Astrocyte of the cerebellum (primary cell): ENCODE measurements around the gene GLI3.

ENCODE experiments used
- DNase-seq: peaks from one replicate; pipeline ENCODE4 v3.0.0-alpha.2; 2011; ENCODE audit warnings: low read depth
- H3K4me3 ChIP-seq: 2 replicates; pipeline ENCODE4 v1.5.1; 2011; ENCODE audit warnings: mild to moderate bottlenecking, low read depth, low read length, moderate library complexity
- in situ Hi-C: cut with HindIII; loops from 2 replicates; pipeline ENCODE4 v1.10.0; 2017; ENCODE audit warnings: low sequenced_read_pairs
- TF ChIP-seq, protein P1 (sequence below): IDR thresholded peaks from 2 replicates; pipeline ENCODE4 v1.5.1; 2012; ENCODE audit warnings: low read length, low read depth, moderate library complexity, mild to moderate bottlenecking; ENCODE audit errors: missing control alignments

Gene GLI3

DNA sequence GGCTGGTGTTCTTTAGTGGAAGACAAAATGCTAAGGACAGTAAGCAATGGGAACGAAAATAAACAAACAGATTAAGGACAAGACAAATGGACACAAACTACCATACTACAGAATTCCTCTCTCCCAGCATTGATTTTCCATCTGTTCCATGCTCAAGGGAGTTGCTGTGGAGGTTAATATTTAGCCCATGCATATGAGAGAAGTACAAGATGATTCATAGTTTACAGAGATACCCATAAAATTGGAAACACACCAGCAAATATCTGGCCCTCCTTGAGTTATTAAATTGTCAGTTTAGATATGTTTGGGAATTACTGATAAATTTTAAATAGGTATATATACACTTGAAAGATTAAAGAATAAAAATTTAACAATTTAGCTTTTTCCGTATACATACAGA, 69.8 kb downstream of the GLI3 start:
- no peak for DNase-seq
- TF ChIP-seq, protein P1, sequence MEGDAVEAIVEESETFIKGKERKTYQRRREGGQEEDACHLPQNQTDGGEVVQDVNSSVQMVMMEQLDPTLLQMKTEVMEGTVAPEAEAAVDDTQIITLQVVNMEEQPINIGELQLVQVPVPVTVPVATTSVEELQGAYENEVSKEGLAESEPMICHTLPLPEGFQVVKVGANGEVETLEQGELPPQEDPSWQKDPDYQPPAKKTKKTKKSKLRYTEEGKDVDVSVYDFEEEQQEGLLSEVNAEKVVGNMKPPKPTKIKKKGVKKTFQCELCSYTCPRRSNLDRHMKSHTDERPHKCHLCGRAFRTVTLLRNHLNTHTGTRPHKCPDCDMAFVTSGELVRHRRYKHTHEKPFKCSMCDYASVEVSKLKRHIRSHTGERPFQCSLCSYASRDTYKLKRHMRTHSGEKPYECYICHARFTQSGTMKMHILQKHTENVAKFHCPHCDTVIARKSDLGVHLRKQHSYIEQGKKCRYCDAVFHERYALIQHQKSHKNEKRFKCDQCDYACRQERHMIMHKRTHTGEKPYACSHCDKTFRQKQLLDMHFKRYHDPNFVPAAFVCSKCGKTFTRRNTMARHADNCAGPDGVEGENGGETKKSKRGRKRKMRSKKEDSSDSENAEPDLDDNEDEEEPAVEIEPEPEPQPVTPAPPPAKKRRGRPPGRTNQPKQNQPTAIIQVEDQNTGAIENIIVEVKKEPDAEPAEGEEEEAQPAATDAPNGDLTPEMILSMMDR, result no peak
- no peak overlapping the region for H3K4me3 ChIP-seq
- in situ Hi-C loops, result no loop called here

DNA sequence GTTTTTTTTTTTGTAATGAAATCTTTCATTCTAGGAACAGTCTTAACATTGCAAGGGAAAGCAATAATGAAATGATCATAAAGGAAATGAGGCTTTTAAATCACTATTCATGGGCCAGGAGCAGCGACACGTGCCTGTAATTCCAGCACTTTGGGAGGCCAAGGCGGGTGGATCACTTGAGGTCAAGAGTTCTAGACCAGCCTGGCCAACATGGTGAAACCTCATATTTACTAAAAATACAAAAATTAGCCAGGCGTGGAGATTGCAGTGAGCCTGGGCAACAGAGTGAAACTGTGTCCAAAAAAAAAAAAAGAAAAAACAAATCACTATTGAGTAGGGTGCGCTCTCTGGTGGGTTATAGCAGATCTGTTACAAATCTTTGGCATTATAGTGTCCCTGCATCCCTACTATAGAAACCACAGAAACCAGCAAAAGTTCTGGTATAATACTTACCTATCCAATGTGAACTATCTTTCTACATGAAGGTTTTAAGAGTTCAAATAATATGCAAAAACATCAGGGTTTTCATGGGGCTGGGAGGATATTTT, 72.1 kb downstream of the GLI3 start:
- no peak overlapping the region for H3K4me3 ChIP-seq
- TF ChIP-seq, protein P1, result no peak
- DNase-seq, result no peak
- in situ Hi-C loops, result no loop called here

- TF ChIP-seq, protein P1, result no peak
- no peak for DNase-seq
- no peak overlapping the region for H3K4me3 ChIP-seq
- in situ Hi-C loops, result no loop called here
Observed at GRCh38 chr7:42162560-42163325, 74.3 kb downstream of the GLI3 start.

- H3K4me3 ChIP-seq, result no peak overlapping the region
- TF ChIP-seq, protein P1, result no peak
- no peak for DNase-seq
- in situ Hi-C loops, result no loop called here
Observed at GRCh38 chr7:42161719-42162118, 75.3 kb downstream of the GLI3 start.

DNA sequence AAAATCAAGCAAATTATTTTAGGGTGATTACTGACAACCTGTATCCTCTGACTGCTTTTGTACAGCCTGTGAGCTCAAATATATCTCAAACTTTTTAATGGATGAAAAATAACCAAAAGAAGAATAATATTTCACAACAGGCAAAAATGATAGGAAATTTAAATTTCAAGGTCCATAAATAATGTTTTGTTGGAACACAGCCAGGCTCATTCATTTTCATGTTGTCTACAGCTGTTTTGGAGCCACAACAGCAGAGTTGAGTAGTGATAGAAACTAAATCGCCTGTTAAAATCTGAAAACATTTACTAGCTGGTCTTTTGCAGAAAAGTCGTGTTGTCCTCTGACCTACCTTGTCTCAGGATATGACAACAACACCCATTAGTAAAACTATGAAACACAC, 75.9 kb downstream of the GLI3 start:
- in situ Hi-C loops, result no loop called here
- no peak overlapping the region for H3K4me3 ChIP-seq

GRCh38 chr7:42159130-42159529, 77.9 kb downstream of the GLI3 start:
- TF ChIP-seq, protein P1, result no peak
- H3K4me3 ChIP-seq, result no peak overlapping the region
- no peak for DNase-seq
- in situ Hi-C loops, result no loop called here

More for the DNA sequence above, 75.9 kb downstream of the GLI3 start:
- DNase-seq, result no peak
- TF ChIP-seq, protein P1, result no peak
